HepG2 (cell line): ENCODE data around the gene MTFR1L. TPM values are rescaled to one million over a fixed set of nuclear protein-coding genes. Genes with fewer than 3 reads are reported as not detected.

Source experiments
- DPF2 ChIP-seq: sonication (generic); formaldehyde crosslinking; IDR thresholded peaks from 2 replicates; pipeline ENCODE4 v1.4.0; 2020; ENCODE audit warnings: mild to moderate bottlenecking, low read depth, missing genetic modification reagents, borderline replicate concordance
- GFI1 ChIP-seq: sonication (generic); formaldehyde crosslinking; IDR thresholded peaks from 2 replicates; pipeline ENCODE4 v1.5.0; 2020; ENCODE audit warnings: missing genetic modification reagents, mild to moderate bottlenecking, borderline replicate concordance
- HNRNPL ChIP-seq: fragments of 200-400 bp; formaldehyde crosslinking; IDR thresholded peaks from 2 replicates; pipeline ENCODE4 v1.6.1; 2017; ENCODE audit warnings: mild to moderate bottlenecking, low read depth, low read length
- HOXA3 ChIP-seq: sonication (generic); formaldehyde crosslinking; IDR thresholded peaks from 2 replicates; pipeline ENCODE4 v1.5.0; 2020; ENCODE audit warnings: missing genetic modification reagents
- ISX ChIP-seq: sonication (generic); formaldehyde crosslinking; conservative IDR thresholded peaks from 2 replicates; pipeline ENCODE4 v1.5.0; 2020; ENCODE audit warnings: missing genetic modification reagents
- KDM2A ChIP-seq: sonication (generic); formaldehyde crosslinking; IDR thresholded peaks from 2 replicates; pipeline ENCODE4 v1.4.0; 2020; ENCODE audit warnings: low read depth, missing genetic modification reagents, borderline replicate concordance
- MBNL3 ChIP-seq: fragments of 250-450 bp; sonication (Bioruptor Pico); conservative IDR thresholded peaks from 2 replicates; pipeline ENCODE4 v1.8.0; 2022; ENCODE audit warnings: mild to moderate bottlenecking, inconsistent platforms
- NRL ChIP-seq: sonication (generic); formaldehyde crosslinking; IDR thresholded peaks from 2 replicates; pipeline ENCODE4 v1.5.0; 2020; ENCODE audit warnings: missing genetic modification reagents, mild to moderate bottlenecking, moderate library complexity, borderline replicate concordance
- PHF20 ChIP-seq: sonication (generic); formaldehyde crosslinking; IDR thresholded peaks from 2 replicates; pipeline ENCODE4 v1.5.0; 2020; ENCODE audit warnings: mild to moderate bottlenecking, missing genetic modification reagents
- POLR2AphosphoS5 ChIP-seq: IDR thresholded peaks from 2 replicates; pipeline ENCODE4 v1.6.1; 2012; ENCODE audit warnings: low read depth, low read length
- PTBP1 ChIP-seq: fragments of 200-400 bp; formaldehyde crosslinking; IDR thresholded peaks from 2 replicates; pipeline ENCODE4 v1.6.1; 2018; ENCODE audit warnings: low read length, low read depth; ENCODE audit not compliant: poor library complexity, severe bottlenecking
- SMAD3 ChIP-seq: sonication (generic); formaldehyde crosslinking; IDR thresholded peaks from 2 replicates; pipeline ENCODE4 v1.4.0; 2020; ENCODE audit warnings: missing genetic modification reagents
- SNAI1 ChIP-seq: sonication (generic); formaldehyde crosslinking; IDR thresholded peaks from 2 replicates; pipeline ENCODE4 v1.5.0; 2020; ENCODE audit warnings: mild to moderate bottlenecking, missing genetic modification reagents, borderline replicate concordance
- ZNF232 ChIP-seq: sonication (generic); formaldehyde crosslinking; IDR thresholded peaks from 2 replicates; pipeline ENCODE4 v1.4.0; 2020; ENCODE audit warnings: missing genetic modification reagents, borderline replicate concordance
- ZNF24 ChIP-seq: fragments of 450-650 bp; IDR thresholded peaks from 2 replicates; pipeline ENCODE4 v1.6.1; 2017; ENCODE audit warnings: antibody characterized with exemption, mild to moderate bottlenecking
- ZNF672 ChIP-seq: sonication (generic); formaldehyde crosslinking; IDR thresholded peaks from 2 replicates; pipeline ENCODE4 v1.8.1; 2022; ENCODE audit warnings: missing genetic modification reagents
- ZNF75D ChIP-seq: sonication (generic); formaldehyde crosslinking; IDR thresholded peaks from 2 replicates; pipeline ENCODE4 v1.8.1; 2023; ENCODE audit warnings: missing genetic modification reagents, mild to moderate bottlenecking, borderline replicate concordance
- ZNF768 ChIP-seq: sonication (generic); formaldehyde crosslinking; IDR thresholded peaks from 2 replicates; pipeline ENCODE4 v1.4.0; 2020; ENCODE audit warnings: missing genetic modification reagents
- polyA plus RNA-seq, 8 experiments: library from polyadenylated mRNA; depleted of rRNA in 3 of 8; stranded (reverse) in 7 of 8; unstranded in 1 of 8; fragments of >200 nt; fragmentation: Illumina TruSeq in 4 of 8; extraction: Trizol in 4 of 8; gene quantifications; 2 replicates each; pipeline versions ENCODE4 v1.2.1 to v1.2.3, GENCODE V29; 2011 to 2016; ENCODE audit warnings: low read depth in 4 of 8, missing spikeins in 1 of 8, mixed read lengths in 1 of 8; ENCODE audit not compliant: insufficient read depth in 1 of 8
- total RNA-seq, 5 experiments: library from RNA; depleted of rRNA; stranded (reverse); fragments of >200 nt; fragmentation: Illumina TruSeq; extraction: Trizol; gene quantifications; 2 replicates each; pipeline ENCODE4 v1.2.3, GENCODE V29; 2016; ENCODE audit warnings: low read depth in 1 of 5
- TF ChIP-seq, protein P1 (sequence below): sonication (generic); formaldehyde crosslinking; IDR thresholded peaks from 2 replicates; pipeline ENCODE4 v1.9.0; 2021; ENCODE audit warnings: mild to moderate bottlenecking, missing genetic modification reagents
- TF ChIP-seq, protein P2 (sequence below): sonication (generic); formaldehyde crosslinking; IDR thresholded peaks from 2 replicates; pipeline ENCODE4 v1.4.0; 2020; ENCODE audit warnings: missing genetic modification reagents

Gene MTFR1L
- total and polyA plus RNA-seq, 2 of the 13 experiments (the other 11 are each of a cell fraction or from before 2014, with no cell fraction given), result 38.0 to 55.7 TPM

DNA sequence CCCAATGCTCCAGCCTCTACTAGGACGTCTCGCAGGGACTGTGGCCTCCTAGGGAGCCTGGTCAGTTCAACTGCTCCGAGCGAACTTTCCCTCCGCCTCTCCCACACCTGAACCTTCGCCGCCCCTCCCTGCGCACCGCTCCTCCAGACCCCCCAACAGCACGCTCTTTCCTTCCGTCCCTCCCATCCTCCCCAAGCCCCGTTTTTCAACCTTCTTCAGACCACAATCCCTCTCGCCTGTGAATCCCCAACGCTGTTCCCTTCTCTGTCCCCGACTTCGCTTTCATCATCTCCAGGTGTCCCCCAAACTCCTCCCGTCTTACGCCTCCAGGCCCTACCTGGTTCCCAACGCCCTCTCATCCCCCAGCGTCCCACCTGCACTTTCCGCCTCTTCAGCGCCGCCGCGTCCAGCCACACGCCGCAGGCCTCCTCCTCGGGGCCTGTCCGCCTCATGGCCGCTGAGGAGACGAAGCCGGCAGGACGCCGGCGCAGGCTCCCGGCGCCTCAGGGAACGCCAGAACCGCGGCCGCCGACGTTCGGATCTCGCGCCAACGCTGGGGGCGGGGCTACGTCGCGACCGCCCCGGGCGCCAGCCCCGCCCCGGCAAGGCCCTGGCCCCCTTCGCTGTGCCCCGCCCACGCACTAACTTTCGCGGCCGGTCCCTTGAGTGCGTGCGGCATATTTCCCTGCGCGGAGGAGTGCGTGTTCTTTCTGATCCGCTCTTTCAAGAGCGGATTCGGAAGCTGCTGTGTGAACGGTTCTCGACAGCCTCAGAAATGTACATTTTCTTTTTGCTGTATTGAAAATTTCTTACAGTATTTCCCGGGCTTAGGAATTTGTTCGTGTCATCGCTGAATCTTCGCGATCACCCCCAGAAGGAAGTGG lies 39.4 kb downstream of the MTFR1L start, which contains the start of gene AUNIP (continued):
- TF ChIP-seq ZNF24 (peak; percentile 28; the same call in 1 of the 2 replicates), KDM2A (CRISPR knock-in tag) (peak; percentile 84; the same call in 1 of the 2 replicates), PTBP1 (peak; percentile 43), ZNF75D (CRISPR knock-in tag) (no peak), ZNF232 (CRISPR knock-in tag) (peak; percentile 68; the same call in 1 of the 2 replicates), SNAI1 (CRISPR knock-in tag) (peak; percentile 90; the same call in 1 of the 2 replicates), HOXA3 (peak; percentile 64; the same call in 1 of the 2 replicates), SMAD3 (CRISPR knock-in tag) (0 out of 2 replicates have a peak, but pooled peaks have one; percentile 31), MBNL3 (no peak), NRL (peak; percentile 19; the same call in 1 of the 2 replicates), GFI1 (CRISPR knock-in tag) (no peak), ZNF672 (CRISPR knock-in tag) (peak; percentile 46; the same call in 1 of the 2 replicates), DPF2 (CRISPR knock-in tag) (no peak), ZNF768 (CRISPR knock-in tag) (peak; percentile 76; the same call in 1 of the 2 replicates), HNRNPL (no peak), POLR2AphosphoS5 (peak; percentile 97), PHF20 (CRISPR knock-in tag) (peak; percentile 56), ISX (0 out of 2 replicates have a peak, but pooled peaks have one; percentile 37)
- TF ChIP-seq, protein P1, sequence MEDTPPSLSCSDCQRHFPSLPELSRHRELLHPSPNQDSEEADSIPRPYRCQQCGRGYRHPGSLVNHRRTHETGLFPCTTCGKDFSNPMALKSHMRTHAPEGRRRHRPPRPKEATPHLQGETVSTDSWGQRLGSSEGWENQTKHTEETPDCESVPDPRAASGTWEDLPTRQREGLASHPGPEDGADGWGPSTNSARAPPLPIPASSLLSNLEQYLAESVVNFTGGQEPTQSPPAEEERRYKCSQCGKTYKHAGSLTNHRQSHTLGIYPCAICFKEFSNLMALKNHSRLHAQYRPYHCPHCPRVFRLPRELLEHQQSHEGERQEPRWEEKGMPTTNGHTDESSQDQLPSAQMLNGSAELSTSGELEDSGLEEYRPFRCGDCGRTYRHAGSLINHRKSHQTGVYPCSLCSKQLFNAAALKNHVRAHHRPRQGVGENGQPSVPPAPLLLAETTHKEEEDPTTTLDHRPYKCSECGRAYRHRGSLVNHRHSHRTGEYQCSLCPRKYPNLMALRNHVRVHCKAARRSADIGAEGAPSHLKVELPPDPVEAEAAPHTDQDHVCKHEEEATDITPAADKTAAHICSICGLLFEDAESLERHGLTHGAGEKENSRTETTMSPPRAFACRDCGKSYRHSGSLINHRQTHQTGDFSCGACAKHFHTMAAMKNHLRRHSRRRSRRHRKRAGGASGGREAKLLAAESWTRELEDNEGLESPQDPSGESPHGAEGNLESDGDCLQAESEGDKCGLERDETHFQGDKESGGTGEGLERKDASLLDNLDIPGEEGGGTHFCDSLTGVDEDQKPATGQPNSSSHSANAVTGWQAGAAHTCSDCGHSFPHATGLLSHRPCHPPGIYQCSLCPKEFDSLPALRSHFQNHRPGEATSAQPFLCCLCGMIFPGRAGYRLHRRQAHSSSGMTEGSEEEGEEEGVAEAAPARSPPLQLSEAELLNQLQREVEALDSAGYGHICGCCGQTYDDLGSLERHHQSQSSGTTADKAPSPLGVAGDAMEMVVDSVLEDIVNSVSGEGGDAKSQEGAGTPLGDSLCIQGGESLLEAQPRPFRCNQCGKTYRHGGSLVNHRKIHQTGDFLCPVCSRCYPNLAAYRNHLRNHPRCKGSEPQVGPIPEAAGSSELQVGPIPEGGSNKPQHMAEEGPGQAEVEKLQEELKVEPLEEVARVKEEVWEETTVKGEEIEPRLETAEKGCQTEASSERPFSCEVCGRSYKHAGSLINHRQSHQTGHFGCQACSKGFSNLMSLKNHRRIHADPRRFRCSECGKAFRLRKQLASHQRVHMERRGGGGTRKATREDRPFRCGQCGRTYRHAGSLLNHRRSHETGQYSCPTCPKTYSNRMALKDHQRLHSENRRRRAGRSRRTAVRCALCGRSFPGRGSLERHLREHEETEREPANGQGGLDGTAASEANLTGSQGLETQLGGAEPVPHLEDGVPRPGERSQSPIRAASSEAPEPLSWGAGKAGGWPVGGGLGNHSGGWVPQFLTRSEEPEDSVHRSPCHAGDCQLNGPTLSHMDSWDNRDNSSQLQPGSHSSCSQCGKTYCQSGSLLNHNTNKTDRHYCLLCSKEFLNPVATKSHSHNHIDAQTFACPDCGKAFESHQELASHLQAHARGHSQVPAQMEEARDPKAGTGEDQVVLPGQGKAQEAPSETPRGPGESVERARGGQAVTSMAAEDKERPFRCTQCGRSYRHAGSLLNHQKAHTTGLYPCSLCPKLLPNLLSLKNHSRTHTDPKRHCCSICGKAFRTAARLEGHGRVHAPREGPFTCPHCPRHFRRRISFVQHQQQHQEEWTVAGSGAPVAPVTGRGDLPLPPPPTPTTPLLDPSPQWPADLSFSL (CRISPR knock-in tag), result no peak
- TF ChIP-seq, protein P2, sequence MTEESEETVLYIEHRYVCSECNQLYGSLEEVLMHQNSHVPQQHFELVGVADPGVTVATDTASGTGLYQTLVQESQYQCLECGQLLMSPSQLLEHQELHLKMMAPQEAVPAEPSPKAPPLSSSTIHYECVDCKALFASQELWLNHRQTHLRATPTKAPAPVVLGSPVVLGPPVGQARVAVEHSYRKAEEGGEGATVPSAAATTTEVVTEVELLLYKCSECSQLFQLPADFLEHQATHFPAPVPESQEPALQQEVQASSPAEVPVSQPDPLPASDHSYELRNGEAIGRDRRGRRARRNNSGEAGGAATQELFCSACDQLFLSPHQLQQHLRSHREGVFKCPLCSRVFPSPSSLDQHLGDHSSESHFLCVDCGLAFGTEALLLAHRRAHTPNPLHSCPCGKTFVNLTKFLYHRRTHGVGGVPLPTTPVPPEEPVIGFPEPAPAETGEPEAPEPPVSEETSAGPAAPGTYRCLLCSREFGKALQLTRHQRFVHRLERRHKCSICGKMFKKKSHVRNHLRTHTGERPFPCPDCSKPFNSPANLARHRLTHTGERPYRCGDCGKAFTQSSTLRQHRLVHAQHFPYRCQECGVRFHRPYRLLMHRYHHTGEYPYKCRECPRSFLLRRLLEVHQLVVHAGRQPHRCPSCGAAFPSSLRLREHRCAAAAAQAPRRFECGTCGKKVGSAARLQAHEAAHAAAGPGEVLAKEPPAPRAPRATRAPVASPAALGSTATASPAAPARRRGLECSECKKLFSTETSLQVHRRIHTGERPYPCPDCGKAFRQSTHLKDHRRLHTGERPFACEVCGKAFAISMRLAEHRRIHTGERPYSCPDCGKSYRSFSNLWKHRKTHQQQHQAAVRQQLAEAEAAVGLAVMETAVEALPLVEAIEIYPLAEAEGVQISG (CRISPR knock-in tag), result peak; percentile 68
